Activated CD4-positive, alpha-beta T cell treated with anti-CD3 and anti-CD28 coated beads for 36 hours (primary cell): ENCODE measurements around the gene TP73. TPM values are rescaled to one million over a fixed set of nuclear protein-coding genes. Genes with fewer than 3 reads are reported as not detected.

Experiments
- ATAC-seq: fragments of 200-7000 bp; cut with Tn5 transposase; one replicate; pipeline ENCODE4 v1.10.0; 2021; ENCODE audit warnings: mild to moderate bottlenecking, moderate library complexity
- CTCF ChIA-PET: fragments of 350-600 bp; sonication (Branson Sonifier 250); formaldehyde crosslinking; loops from one replicate; lab custom pipeline; 2021; ENCODE audit warnings: antibody characterized with exemption; lab: Charles Lee
- POLR2A ChIA-PET: fragments of 350-600 bp; sonication (Branson Sonifier 250); formaldehyde crosslinking; loops from one replicate; lab custom pipeline; 2021; ENCODE audit warnings: antibody characterized with exemption, inconsistent platforms; lab: Charles Lee
- DNase-seq: peaks from one replicate; pipeline ENCODE4 v3.0.0-alpha.2; 2020
- H3K27ac Mint-ChIP-seq: one replicate; pipeline ENCODE4 v1.8.0; 2021; ENCODE audit warnings: mixed read lengths
- H3K27me3 Mint-ChIP-seq: one replicate; pipeline ENCODE4 v1.8.0; 2021; ENCODE audit warnings: mixed read lengths
- H3K36me3 Mint-ChIP-seq: one replicate; pipeline ENCODE4 v1.8.0; 2021; ENCODE audit warnings: low read depth, mixed read lengths
- H3K4me1 Mint-ChIP-seq: one replicate; pipeline ENCODE4 v1.8.0; 2021; ENCODE audit warnings: mixed read lengths
- H3K4me3 Mint-ChIP-seq: one replicate; pipeline ENCODE4 v1.8.0; 2021; ENCODE audit warnings: mild to moderate bottlenecking, moderate library complexity, mixed read lengths
- H3K9me3 Mint-ChIP-seq: one replicate; pipeline ENCODE4 v1.8.0; 2021; ENCODE audit warnings: low read depth, mixed read lengths
- intact Hi-C, 2 experiments: fragments of 100-400 bp; cut with DNase I in 1 of 2; cut with micrococcal nuclease in 1 of 2; formaldehyde crosslinking; loops; one replicate each; pipeline versions ENCODE4 v1.14.2 to v1.15.1; 2022 to 2024; cut with DNase I, micrococcal nuclease
- total RNA-seq, 2 experiments: library from RNA; stranded (reverse); gene quantifications; one replicate each; pipeline ENCODE4 v1.2.3, GENCODE V29; 2021

TP73 gene
- total RNA-seq, 2 experiments from 2014 or later: 0.32 to 0.40 TPM

DNA sequence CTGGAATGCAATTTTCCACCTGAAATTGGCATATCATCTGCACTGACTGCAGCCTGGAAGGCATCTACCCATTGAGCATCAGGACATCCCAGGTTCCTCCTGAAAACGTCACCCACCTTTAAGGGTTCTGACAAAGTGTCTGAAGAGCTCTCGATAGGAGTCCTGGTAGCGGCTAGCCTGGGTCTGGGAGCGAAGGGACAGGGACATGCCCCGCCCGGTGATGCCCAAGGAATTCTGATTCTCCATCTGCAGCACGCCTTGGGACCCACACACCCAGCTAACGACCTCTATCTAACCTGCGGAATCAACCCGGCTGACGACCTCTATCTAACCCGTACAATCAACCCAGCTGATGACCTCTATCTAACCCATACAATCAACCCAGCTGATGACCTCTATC lies 86.6 kb downstream of the TP73 start:
- DNase-seq (no peak), ATAC-seq (no peak)
- H3K36me3 Mint-ChIP-seq: peaks cover 7% of the 10 kb centered on the region
- no peaks in the 10 kb centered on the region for H3K27me3 Mint-ChIP-seq
- intact Hi-C loops: no loop called here
- POLR2A ChIA-PET: no interaction called here
- no peak overlapping the region for H3K27ac Mint-ChIP-seq
- H3K4me3 Mint-ChIP-seq: no peak overlapping the region
- peaks cover 2% of the 10 kb centered on the region for H3K4me1 Mint-ChIP-seq
- CTCF ChIA-PET: no interaction called here
- H3K9me3 Mint-ChIP-seq: no peaks in the 10 kb centered on the region

DNA sequence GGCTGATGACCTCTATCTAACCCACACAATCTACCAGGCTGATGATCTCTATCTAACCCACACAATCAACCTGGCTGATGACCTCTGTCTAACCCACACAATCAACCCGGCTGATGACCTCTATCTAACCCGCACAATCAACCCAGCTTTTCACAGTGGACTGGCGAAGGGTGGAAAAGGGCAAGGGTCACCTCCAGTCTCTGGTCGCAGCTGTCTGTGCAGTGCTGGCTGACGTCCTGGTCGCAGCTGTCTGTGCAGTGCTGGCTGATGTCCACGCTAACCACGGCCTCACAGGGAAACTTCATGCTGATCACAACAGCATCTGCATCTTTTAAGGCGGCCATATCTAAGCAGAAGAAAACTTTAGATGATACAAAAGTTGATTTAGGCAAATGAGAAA lies 87.7 kb downstream of the TP73 start:
- Mint-ChIP-seq H3K4me1 (peaks cover 10% of the 10 kb centered on the region), H3K27ac (no peak overlapping the region), H3K36me3 (peaks cover 7% of the 10 kb centered on the region), H3K4me3 (no peak overlapping the region), H3K9me3 (no peaks in the 10 kb centered on the region), H3K27me3 (no peaks in the 10 kb centered on the region)
- ChIA-PET CTCF (no interaction called here), POLR2A (no interaction called here)
- intact Hi-C loops: no loop called here
- DNase-seq (no peak), ATAC-seq (no peak)

DNA sequence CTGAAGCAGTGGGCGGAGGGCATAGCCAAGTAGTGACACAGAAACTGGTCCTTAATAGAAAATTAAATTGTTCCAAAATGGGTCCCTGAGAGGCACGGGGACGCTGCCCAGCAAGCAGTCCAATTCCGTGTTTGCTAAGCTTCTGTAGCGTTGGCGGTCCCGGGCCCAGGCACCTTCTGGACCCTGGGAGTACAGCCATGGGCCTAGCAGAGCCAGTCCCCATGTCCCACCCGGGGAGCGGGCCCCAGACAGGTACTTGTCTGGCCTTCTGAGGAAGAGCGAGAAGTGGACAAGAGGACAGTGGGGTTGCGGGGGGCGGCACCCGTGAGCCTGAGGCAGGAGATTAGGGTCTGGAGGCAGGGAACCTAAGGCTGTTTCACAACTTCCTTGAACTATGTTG lies 88.4 kb downstream of the TP73 start:
- ChIA-PET POLR2A (no interaction called here), CTCF (no interaction called here)
- peaks cover 17% of the 10 kb centered on the region for H3K4me1 Mint-ChIP-seq
- DNase-seq: no peak
- intact Hi-C loops: no loop called here
- no peaks in the 10 kb centered on the region for H3K27me3 Mint-ChIP-seq
- no peak overlapping the region for H3K4me3 Mint-ChIP-seq
- peaks cover 7% of the 10 kb centered on the region for H3K36me3 Mint-ChIP-seq
- no peaks in the 10 kb centered on the region for H3K9me3 Mint-ChIP-seq
- H3K27ac Mint-ChIP-seq: no peak overlapping the region
- ATAC-seq: no peak

DNA sequence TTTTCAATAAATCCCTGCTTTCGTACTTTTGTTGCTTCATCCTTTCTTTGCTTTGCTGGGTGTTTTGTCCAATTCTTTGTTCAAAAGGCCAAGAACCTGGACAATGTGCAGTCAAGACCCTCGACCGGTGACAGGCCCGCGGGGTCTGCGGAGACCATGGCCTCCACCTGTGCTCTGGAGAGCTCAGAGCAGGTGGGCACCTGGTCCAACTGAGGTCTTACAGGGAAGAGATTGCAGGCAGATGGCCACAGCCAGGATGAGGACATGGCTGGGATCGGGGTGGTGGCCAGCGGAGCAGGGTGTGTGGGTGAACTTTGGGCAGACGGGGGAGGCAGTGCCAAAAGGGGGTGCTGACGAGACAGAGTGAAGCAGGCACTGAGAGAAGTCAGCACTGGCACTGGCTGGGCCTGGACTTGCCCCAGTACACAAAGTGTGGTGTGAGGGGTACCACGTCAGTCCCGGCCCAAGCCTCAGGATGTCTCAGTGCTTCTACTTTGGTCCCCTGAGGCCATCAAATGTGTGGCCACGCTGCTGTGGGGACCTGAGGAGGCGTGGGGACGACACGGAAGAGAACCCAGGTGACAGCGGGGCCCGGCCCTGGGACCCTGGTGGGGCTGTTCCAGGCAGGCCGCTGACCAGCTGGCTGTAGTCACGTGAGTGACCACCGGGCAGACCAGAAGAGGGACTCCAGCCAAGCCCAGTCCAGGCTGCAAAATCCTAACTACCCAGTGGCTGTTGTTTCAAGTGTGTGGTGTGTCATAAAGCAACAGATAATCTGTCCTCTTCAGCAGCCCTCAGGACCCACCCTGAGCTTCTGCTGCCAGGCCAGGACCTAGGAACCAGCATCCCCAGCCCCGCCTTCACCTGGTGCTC lies 89.5 kb downstream of the TP73 start:
- H3K4me3 Mint-ChIP-seq: no peak overlapping the region
- DNase-seq: no peak
- peaks cover 25% of the 10 kb centered on the region for H3K4me1 Mint-ChIP-seq
- H3K27ac Mint-ChIP-seq: no peak overlapping the region
- ChIA-PET CTCF (no interaction called here), POLR2A (no interaction called here)
- H3K9me3 Mint-ChIP-seq: no peaks in the 10 kb centered on the region
- intact Hi-C loops: no loop called here
- no peaks in the 10 kb centered on the region for H3K27me3 Mint-ChIP-seq
- peaks cover 4% of the 10 kb centered on the region for H3K36me3 Mint-ChIP-seq
- ATAC-seq: no peak

DNA sequence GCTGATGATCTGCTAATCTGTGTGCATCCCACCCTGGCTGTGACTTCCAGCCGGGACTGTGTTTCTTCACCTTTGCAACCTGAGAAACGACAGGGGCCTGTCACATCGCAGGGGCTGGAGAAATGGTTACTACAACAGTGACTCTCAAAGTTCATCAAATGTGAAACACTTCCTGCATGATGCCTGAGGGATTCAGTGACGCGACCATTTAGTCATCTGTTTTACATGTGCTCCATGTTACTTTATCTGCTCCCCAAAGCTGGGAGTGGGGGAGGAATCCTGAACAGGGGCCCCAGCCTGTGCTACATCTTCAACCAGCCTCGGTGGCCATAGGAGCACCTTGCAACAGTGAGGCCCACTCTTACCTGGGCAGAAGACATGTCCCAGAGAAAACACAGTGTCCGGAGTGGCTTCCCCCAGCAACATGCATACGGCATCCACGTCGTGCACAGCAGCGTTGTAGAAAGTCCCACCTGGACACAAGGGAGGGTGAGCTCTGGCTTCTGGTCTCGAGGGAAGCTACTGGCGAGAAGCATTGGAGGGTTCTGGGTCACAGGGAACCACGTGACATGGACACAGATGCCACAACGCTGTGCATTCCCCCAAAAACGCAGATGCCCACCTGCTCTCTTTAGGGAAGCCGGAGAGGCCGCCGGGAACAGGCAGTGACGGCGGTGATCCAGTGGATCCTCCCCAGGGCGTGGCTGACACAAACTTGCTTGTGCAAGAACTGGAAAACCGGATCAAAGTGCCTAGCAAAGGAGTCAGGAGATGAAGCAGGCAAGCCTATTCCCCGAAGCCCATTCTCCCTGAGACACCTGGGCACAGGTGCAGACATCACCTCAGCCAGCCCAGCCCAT lies 90.4 kb downstream of the TP73 start:
- ATAC-seq (no peak), DNase-seq (no peak)
- intact Hi-C loops: no loop called here
- peaks cover 4% of the 10 kb centered on the region for H3K36me3 Mint-ChIP-seq
- ChIA-PET POLR2A (no interaction called here), CTCF (interaction anchor here (0.6 kb wide), 1 partner anchor 98 kb away, joined by 3 read pairs; no protein-coding TSS in a partner anchor)
- H3K4me1 Mint-ChIP-seq: peaks cover 26% of the 10 kb centered on the region
- H3K9me3 Mint-ChIP-seq: no peaks in the 10 kb centered on the region
- H3K27ac Mint-ChIP-seq: no peak overlapping the region
- no peaks in the 10 kb centered on the region for H3K27me3 Mint-ChIP-seq
- H3K4me3 Mint-ChIP-seq: no peak overlapping the region

DNA sequence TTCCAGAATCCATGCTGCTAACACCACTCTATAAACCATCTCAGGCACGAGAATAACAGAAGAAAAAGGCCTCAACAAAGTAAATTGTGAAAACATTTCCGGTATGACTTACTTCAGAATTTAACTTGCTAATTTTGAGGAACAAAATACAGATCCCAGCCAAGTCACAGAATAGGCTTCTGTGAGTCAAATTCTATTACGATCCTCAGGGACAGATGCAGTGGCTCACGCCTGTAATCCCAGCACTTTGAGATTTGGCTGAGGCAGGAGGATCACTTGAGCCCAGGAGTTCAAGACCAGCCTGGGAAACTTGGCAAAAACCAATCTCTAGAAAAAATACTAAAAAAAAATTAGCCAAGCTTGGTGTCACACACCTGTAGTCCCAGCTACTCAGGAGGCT lies 91.1 kb downstream of the TP73 start:
- Mint-ChIP-seq H3K27ac (no peak overlapping the region), H3K9me3 (no peaks in the 10 kb centered on the region), H3K27me3 (no peaks in the 10 kb centered on the region), H3K36me3 (peaks cover 4% of the 10 kb centered on the region), H3K4me1 (peaks cover 32% of the 10 kb centered on the region), H3K4me3 (no peak overlapping the region)
- POLR2A ChIA-PET: no interaction called here
- no peak for DNase-seq
- no peak for ATAC-seq
- CTCF ChIA-PET: no interaction called here
- intact Hi-C loops: no loop called here

DNA sequence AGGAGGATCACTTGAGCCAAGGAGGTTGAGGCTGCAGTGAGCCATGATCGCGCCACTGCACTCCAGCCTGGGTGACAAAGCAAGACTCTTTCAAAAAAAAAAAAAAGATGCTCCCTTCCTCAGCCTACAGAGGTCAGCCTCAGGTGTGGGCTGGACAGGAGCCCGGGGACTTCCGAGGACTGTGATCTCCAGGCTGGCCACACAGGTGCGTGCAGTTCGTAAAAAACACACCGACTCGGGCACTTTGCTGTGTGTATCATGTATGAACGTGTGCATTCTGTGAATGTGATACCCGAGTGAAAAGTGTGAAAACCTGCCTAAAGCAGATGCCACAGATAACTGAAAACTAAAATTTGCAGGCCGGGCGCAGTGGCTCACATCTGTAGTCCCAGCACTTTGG lies 91.5 kb downstream of the TP73 start:
- H3K27me3 Mint-ChIP-seq: no peaks in the 10 kb centered on the region
- CTCF ChIA-PET: no interaction called here
- H3K4me3 Mint-ChIP-seq: no peak overlapping the region
- DNase-seq (no peak), ATAC-seq (no peak)
- H3K27ac Mint-ChIP-seq: no peak overlapping the region
- H3K4me1 Mint-ChIP-seq: peaks cover 32% of the 10 kb centered on the region
- intact Hi-C loops: no loop called here
- H3K9me3 Mint-ChIP-seq: no peaks in the 10 kb centered on the region
- peaks cover 4% of the 10 kb centered on the region for H3K36me3 Mint-ChIP-seq
- POLR2A ChIA-PET: no interaction called here

DNA sequence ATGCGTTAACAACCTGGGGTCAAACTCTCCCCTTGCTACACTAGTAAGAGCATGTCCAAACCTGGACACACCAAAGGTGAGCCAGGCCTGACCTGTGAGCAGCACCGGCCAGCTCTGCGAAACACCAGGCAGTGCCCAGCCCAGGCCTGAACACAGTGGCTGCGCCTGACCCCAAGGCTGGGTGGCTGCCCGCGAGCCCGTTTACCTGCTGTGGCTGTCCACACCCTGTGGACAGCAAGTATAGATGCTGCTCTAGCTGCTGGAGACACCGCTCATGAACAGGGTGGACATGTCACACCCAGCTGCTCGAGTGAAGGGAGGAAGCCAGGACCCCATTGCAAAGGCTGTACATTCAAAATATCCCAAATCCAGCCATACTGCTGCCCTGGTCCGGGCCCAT lies 92.3 kb downstream of the TP73 start:
- Mint-ChIP-seq H3K27ac (no peak overlapping the region), H3K4me1 (peaks cover 32% of the 10 kb centered on the region), H3K27me3 (no peaks in the 10 kb centered on the region), H3K36me3 (peaks cover 4% of the 10 kb centered on the region), H3K9me3 (no peaks in the 10 kb centered on the region), H3K4me3 (no peak overlapping the region)
- intact Hi-C loops: no loop called here
- ATAC-seq (no peak), DNase-seq (no peak)
- ChIA-PET POLR2A (no interaction called here), CTCF (interaction anchor here (1.3 kb wide), 1 partner anchor 17 kb away, joined by 3 read pairs; no protein-coding TSS in a partner anchor)

DNA sequence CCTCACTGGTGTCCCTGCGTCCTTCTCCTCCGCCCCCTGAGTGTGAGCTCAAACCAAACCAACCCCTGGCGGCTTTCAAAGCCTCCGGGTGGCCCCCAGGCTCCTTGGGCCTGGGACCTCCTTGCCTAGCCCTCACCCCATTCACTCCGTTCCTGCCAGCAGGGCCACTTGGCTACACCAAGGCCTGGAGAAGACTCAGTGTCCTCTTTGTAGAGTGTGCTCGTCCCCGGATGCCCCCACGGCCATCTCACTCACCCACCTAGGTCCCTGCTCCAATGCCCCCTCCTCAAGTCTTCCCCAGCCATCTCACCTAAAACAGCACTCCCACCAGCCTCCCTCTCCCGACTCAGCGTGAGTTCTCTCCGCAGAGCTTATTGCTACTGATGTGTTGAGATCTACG lies 92.8 kb downstream of the TP73 start:
- POLR2A ChIA-PET: no interaction called here
- CTCF ChIA-PET: interaction anchor here (1.3 kb wide), 1 partner anchor 18 kb away, joined by 3 read pairs; no protein-coding TSS in a partner anchor
- no peak overlapping the region for H3K27ac Mint-ChIP-seq
- no peaks in the 10 kb centered on the region for H3K27me3 Mint-ChIP-seq
- H3K4me3 Mint-ChIP-seq: peak overlapping the region; percentile 77
- no peak for ATAC-seq
- intact Hi-C loops: no loop called here
- H3K36me3 Mint-ChIP-seq: peaks cover 4% of the 10 kb centered on the region
- H3K9me3 Mint-ChIP-seq: no peaks in the 10 kb centered on the region
- H3K4me1 Mint-ChIP-seq: peaks cover 32% of the 10 kb centered on the region
- DNase-seq: no peak

DNA sequence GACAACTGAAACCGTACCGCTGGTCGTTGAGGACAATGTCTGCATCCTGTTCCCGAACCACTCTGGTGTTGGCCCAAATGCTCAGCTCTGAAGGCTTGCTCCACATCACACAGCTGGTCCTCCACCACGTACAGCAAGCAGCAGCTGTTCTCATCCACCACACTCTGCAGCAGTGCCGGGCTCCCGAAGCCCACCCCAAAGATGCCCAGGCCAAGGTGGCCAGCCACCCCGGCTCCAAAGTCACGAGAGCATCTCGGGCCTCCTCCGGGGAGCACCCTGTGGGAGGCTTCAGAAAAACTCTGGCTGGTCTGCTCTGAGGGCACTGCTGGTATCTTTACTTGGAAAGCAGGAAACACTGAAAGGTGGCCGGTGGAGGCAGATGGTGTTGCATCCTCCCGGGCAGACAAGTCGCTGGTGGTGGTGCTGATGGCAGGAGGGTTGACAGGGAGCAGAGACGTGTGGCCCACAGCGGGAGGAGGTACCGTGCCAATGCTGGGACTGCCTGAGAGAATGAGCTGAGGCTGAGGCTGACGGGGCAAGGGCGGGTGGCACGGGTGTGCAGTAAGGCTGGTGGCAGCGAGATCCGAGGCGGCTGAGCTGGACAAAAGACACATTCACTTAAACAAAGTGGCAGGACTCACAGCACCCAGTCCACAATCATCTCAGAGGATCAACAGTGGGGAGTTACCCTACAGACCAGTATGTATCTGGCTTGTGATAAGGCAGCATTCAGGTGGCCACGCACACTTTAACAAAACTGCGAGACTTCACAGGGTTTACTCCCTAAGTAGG lies 93.5 kb downstream of the TP73 start:
- Mint-ChIP-seq H3K4me1 (peaks cover 32% of the 10 kb centered on the region), H3K4me3 (peak overlapping the region; percentile 77), H3K27me3 (no peaks in the 10 kb centered on the region), H3K9me3 (no peaks in the 10 kb centered on the region), H3K36me3 (peaks cover 4% of the 10 kb centered on the region), H3K27ac (peak overlapping the region; percentile 65)
- CTCF ChIA-PET: interaction anchor here (0.6 to 1.3 kb wide), 2 partner anchors 18 to 145 kb away, joined by 3 read pairs; no protein-coding TSS in a partner anchor
- intact Hi-C loops: no loop called here
- DNase-seq (no peak), ATAC-seq (no peak)
- POLR2A ChIA-PET: no interaction called here

DNA sequence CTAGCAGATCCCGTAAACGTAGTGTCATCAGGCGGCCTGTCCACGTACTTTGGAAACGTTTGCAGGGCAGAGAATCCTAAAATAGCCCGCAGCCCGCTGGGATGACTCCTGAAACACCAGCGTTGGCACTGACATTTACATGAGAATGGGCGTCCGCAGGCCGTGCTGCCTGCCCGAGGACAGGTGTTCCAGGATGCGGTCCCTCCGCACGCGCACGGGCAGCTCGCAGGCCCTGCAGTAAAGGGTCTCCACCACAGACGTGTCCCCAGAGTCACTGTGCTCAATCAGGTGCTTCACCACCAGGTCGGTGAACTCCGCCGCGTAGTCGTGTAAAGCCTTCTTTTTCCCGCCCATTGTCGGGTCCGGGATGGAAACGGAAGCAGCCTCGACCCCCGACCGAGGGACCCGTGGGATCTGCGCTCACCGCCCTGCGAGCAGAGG lies 94.1 kb downstream of the TP73 start:
- ATAC-seq (no peak), DNase-seq (no peak)
- peaks cover 32% of the 10 kb centered on the region for H3K4me1 Mint-ChIP-seq
- peak overlapping the region; percentile 51 for H3K27ac Mint-ChIP-seq
- H3K27me3 Mint-ChIP-seq: no peaks in the 10 kb centered on the region
- ChIA-PET POLR2A (no interaction called here), CTCF (interaction anchor here (0.6 kb wide), 1 partner anchor 145 kb away, joined by 3 read pairs; no protein-coding TSS in a partner anchor)
- H3K4me3 Mint-ChIP-seq: peak overlapping the region; percentile 77
- intact Hi-C loops: no loop called here
- peaks cover 4% of the 10 kb centered on the region for H3K36me3 Mint-ChIP-seq
- H3K9me3 Mint-ChIP-seq: no peaks in the 10 kb centered on the region
